ENCODE results near the gene RTN4R.
"Not testable (repeated sequence)": the region's sequence is repeated elsewhere in the genome, so short reads cannot be mapped to it uniquely, and the experiment has no call there.

The RTN4R gene

DNA sequence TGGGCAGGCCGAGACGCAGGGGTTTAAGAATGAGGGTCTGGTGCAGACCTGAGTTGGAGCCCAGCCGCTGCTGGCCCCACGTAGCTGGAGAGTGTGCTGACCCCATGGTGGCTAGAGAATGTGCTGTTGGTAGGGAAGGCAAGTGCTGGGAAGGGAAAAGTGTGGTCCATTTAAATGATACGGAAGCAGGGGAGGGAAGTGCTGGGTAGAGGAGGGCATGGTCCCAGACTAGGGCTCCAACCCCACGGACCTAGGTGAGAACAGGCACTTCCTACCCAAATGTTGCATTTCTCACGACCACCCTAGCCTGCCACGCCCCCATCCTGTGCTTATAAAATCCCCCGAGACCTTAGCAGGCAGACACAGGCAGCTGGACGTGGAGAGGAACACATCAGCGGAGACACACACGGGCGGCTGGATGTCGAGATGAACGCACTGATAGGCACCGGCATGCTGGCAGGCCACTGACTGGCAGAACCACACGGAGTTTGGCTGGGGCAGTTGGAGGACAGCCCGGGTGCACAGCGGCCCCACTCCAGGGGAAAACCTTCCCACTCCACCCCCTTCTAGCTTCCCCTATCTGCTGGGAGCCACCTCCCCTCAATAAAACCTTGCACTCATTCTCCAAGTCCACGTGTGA, 18.8 kb upstream of the RTN4R start:
- not testable (repeated sequence) for DNase-seq (ENCODE audit: low read depth)

DNA sequence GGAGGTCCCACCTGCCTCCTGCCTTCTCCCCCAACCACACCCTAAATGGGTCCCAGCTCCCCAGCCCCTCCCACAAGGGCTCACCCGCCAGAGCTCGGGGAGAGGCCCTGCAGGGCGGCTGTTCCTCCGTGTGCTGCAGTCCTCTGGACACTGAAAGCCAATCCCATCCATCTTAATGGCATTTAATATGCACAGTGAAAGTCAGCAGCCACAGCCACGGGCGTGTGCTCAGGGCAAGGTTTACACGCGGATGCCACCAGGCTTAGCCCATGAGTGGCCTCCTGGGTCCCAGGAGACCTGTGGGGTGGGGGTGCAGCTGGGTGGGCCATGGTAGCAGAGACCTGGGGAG, 18.2 kb upstream of the RTN4R start:
- not testable (repeated sequence) for DNase-seq (ENCODE audit: low read depth)

DNA sequence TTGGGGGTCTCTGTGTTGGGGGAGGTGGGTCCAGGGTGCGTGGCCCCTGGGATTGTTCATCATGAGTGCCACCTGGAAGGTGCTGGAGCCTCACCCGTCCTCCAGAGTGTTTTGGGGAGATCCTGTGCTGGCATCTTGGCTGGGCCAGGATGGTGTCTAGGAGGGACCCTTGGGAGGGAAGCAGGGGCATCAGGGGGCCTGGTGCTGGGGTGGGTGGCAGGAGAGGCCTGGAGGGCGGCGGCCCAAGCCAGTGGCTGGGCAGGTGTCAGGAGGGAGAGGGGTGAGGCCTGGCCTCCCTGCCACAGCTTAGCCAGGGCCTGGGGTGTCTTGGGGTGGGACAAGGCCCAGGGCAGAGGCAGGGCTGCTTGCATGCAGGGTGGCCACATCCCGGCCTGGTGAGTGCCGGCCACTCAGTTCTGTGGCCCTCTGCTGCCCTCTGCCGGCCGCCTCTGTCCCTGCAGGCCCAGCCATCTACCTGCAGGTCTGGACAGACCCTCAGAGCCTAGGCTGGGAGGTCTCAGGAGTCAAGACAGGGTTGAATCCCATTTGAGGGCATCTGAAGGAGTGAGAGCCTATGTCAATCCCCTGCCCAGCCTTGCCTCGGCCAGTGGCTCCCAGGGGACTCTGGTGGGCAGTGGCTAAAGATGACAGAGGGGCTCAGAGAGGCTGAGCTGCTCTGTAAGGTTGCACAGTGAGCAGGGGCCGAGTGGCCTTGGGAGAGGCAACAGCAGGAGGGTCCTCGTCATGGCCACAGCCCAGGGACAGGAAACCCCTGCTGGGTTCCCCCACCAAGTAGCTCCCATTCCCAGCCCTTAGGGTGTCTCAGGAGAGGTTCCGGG, 17.6 kb upstream of the RTN4R start:
- not testable (repeated sequence) for DNase-seq (ENCODE audit: low read depth)

DNA sequence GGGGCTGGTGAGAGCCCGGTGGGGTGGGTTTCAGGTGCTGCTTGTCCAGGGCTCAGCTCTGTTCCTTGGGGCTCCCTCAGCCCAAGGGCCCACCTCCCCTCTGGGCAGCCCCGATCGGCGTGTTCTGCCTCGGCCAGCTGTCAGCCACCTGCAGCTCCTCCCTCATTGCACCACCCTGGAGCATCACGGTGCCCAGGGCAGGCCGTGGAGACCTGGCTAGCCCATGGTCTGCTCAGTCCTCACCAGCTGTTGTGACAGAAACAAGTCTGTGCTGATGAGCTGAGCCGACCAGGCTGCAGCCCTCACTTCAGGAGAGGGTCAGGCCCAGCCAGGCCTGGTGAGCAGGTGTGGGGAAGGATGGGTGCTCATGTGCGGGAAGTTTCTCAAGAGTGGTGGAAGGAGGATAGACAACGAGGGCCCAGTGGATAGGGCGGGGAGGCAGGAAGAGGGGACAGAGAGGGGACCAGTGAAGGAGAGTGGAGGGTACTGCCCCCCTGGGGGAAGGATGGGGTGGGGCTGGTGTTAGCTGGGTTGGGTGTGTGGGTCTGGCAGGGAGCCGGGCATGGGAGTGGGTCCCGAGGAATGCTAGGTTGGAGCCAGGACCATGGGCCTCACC, 16.5 kb upstream of the RTN4R start:
- DNase-seq (ENCODE audit: low read depth): no peak

DNA sequence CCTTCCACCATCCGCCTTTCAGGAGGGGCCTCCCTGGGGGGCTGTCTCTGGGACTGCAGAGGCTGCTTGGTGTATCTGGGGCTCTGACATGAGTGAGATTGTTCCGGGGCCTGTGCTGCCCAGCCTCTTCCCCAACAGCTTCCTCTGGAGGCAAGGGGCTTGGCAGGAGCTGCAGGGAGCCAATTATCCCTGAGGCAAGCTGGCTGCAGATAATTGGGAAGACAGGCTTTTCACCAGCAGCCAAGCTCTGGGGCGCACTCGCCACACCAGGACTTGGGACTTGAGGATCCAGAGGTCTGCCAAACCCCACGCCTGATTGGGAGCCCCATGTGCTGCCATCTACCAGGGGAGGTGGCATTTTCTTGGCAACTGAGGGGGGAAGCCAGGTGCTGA, 15.6 kb upstream of the RTN4R start:
- no peak for DNase-seq (ENCODE audit: low read depth)

DNA sequence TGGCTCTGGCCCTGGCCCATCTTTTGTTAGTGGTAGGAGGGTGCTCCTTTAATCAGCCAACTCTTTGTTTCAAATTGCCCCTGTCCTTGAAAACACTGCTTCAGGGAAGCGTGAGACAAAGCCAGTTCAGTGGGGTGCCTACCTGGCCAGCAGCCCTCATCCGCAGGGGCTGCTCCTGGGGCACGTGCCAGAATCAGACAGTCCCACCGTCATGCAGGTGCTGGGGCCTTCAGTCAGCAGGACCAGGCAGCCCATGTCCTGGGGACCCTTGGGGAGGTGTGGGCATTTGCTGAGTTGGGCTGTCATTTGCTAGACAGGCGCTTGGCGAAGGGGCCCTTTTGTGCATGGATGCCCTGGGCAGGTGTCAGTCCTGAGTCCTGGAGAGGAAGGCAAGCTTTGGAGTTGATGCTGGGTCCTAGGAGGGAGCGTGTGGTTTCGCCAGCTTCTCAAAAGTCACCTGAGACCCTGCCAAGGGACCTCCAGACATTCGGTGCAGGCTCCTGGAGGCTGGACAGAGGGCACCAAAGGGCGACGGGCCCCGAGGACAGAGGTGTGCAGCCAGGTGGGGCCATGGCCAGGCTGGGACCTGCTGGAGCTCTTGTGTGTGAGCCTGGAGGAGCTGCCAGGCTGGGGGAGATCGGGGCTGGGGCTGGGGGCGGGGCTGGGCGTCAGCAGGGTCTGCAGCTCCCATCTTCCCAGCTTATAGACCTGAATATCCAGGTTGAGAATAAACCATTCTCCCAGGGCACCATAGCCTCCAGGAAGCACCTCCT, 15.0 kb upstream of the RTN4R start:
- no peak for DNase-seq (ENCODE audit: low read depth)

DNA sequence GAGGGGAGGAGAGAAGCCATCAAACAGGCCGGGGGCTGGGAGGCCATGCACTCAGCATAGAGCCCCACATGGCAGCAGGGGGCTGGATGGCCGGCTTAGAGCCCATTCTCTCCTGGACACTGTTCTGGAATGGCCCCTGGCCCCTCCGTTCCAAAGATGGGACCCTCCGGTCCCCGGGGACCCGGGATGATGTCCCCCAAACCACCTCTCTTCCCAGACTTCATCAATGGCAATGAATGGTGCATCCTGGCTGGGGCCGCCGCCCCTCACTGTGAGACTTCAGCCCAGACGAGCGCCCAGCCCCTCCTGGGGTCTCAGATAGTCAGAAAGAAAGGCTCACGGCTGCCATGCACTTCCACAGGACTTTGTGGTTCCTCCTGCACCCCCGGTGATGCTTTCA, 13.8 kb upstream of the RTN4R start:
- DNase-seq (ENCODE audit: low read depth): no peak

DNA sequence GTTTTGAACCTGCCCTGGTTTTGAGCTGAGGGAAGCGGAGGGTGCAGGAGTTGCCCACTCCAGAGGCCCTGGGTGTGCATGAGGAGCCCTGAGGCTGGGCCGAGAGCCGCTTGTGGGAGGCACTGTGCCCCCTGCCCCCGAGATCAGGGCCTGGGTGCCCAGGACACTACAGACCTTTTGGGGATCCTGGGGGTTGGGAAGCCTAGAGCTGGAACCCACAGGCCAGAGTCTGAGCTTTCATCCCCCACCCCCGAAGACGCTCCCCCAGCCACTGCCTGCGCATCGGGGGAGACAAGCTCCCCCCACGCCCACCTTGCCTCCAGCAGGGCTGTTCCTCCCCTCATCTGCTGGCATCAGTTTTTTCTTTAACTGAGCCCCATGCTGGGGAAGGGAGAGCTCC, 13.4 kb upstream of the RTN4R start:
- DNase-seq (ENCODE audit: low read depth): not testable (repeated sequence)

DNA sequence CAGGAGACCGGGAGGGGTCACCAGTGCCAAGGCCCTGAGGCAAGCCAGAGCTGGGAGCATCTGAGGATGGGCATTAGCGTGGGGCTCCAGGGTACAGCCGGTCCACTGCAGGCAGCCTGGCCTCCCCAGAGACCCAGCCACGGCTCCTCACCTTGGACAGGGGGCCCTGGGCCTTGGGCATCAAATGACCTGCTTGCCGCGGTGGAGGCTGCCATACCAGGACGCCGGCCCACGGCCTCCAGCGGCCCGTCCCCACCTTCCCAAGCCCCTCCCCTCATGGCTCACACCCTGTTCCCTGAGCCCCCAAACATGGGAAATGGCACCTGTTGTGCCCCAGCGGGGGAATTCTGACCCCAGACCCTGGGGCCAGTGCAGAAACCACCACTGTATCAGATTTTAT, 12.7 kb upstream of the RTN4R start:
- DNase-seq (ENCODE audit: low read depth): no peak

DNA sequence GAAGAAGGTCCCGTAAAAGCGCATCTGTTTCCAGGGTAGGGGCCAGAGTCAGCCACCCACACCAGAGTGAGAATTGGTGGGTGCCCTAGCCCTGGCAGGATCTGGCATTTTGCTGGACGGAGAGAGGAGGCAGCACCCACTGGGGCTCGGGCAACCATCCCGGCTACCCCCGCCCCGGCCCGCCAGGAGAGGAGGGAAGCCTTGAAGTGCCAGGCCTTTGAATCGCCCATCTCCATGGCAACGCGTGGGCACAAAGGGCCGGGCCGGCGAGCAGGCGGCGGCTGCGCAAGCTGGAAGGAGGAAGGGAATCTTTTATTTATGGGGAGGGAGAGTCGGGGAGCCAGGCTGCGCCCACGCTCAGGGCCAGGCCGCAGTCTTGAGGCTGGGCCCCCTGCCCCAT, 12.0 kb upstream of the RTN4R start:
- not testable (repeated sequence) for DNase-seq (ENCODE audit: low read depth)

DNA sequence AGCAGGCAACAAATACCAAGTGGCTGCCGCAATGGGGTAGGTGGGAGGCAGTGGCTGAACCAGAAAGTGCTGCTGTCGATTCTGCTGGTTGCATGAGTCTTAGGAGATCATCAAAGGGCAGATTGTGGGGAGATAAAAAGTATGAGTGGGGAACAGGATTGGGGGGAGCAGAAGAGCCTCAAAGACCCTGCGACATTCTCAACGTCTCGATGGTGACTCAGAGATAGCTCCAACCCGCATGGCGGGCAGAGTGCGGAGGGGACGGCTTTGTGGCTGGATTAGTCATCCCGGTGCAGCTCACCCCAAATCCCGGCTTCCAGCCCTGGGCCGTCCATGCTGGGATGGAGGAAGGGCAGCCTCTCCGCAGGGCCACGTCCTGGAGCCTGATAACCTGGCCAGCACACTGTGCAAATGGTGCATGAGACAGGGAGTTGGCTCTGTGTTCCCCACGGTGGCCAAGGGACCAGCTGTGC, 11.6 kb upstream of the RTN4R start:
- DNase-seq (ENCODE audit: low read depth): peak; percentile 38

DNA sequence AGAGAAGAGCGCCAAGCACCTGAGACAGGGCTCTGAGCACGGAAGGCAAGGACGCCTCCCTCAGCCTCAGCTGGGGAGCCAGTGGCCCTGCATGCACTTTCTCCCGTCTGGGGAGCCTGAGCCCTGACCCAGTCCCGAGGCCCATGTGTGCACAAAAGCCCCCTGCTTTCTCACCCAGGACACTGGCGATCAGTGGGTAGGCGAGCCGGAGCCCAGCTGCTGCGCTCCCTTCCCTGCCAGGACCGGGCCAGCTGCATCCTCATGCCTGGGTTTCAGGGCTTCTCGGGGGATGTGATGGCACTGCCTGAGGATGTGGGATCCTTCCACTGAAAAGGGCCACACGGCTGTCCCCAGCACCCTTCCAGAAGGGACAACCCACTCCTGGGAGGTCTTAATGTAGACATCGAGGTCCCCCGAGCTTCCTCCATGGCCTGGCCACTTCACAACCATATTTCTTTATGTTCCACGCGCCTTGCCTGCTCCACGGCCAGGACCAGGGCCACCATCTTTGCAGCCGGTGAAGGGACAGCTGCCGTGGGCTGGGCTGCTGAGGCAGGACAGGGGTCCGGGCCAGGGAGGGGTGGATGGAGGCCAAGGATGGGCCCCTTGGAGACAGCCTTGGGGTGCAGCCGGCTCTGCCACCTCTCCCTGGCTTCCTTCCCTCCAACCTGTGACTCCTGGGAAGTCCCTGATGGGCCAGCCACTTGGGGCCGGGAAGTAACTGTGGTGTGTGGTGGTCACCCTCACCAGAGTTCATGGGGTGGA, 10.8 kb upstream of the RTN4R start:
- not testable (repeated sequence) for DNase-seq (ENCODE audit: low read depth)

DNA sequence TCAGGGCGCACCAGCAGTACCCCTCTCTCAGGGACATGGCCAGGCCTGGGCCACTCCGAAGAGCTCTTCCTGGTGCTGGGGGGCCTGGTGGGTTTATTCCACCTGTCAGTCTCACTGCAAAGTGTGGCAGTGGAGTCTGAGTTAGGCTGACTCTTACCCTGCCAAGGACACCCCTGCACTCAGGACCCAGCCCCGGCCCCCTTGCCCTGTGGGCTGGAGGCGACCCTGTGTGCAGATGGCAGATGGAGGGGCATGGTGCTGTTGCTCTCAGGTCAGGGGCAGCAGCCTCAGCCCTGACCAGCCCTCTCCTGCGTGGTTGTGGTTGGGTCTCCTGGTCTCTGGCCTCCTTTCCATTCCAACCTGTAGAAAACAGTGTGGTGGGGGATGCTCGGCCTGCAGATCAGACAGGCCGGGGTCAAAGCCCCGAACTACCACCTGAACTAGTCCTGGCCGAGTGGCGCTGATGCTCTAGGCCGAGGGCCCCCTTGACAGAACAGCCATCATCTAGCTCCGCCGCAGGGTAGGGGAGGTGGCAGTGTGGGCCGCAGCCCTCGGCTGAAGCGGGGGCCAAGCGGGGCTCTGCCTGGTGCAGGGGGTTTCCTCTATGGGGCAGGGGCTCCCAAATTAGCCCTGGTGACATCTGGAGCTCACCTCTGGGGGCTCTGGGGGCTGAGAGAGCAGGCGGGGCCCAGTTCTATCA, 10.0 kb upstream of the RTN4R start:
- DNase-seq (ENCODE audit: low read depth): not testable (repeated sequence)

DNA sequence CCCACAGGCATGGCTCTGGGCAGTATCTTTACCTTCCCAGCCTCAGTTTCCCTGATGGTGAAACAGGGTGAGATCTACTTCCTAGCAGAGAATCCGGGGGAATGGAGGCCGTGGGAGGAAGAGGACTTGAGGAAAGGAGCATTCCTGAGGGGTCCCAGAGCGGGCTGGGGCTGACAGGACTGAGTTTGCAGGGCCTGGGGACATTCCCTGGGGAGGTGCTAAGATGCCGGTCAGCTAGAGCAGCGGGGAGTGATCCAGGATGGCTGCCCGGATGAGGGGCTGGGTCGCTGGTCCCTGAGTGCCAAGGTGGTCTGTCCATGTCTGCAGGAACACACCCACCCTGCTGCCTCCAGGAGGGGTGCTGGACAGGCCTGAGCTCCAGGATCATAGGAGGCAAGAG, 8.3 kb upstream of the RTN4R start:
- DNase-seq (ENCODE audit: low read depth): no peak

DNA sequence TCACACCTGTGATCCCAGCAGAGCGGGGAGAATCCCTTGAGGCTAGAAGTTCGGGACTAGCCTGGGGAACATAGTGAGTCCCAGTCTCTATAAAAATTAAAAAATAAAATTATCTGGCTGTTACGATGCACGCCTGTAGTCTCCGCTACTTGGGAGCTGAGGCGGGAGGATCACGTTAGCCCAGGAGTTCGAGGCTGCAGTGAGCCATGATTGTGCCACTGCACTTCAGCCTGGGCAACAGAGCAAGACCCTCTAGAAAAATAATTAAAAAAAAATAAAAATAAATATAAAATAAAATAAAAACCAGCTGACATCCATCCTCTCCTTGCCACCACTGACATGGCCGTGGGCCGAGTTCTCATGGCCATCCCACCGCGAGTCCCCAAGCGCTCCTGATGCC, 7.7 kb upstream of the RTN4R start:
- no peak for DNase-seq (ENCODE audit: low read depth)

DNA sequence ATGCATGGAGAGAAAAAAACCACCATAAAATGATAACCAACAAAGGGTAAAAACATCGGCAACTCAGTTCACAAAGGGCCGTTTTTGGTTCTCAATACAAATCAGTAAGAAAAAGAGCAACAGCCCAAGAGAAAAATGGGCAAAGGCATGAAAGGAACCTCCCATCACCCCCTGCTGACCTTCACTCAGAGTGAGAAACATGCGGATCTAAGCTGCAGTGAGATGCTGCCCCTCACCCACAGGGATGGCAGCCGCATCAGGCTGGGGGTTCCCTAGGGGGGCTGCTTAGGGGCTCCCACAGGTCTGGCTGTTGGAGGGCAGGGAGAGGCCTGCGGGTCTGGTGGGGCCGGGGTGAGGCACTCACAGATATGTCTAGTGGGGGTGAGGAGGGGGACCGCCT, 7.2 kb upstream of the RTN4R start:
- DNase-seq (ENCODE audit: low read depth): not testable (repeated sequence)

DNA sequence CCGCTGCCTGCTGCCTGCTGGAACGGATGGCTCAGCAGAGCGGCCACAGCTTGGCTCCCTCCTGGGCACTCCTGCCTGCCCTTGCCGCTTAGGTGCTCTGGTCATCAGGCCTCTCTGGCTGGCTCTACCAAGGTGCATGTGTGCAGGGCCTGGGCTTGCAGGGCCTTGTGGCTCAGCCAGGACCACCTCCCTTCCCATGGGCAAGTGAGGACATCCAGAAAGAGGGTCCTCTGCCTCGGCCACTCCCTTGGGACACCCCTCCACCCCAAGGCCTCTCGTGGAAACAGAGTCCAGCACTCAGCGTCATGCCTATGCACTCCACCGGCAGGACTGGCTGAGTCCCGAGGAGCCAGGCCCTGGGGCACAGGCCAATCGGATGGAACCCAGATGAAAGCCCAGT, 6.3 kb upstream of the RTN4R start:
- not testable (repeated sequence) for DNase-seq (ENCODE audit: low read depth)

DNA sequence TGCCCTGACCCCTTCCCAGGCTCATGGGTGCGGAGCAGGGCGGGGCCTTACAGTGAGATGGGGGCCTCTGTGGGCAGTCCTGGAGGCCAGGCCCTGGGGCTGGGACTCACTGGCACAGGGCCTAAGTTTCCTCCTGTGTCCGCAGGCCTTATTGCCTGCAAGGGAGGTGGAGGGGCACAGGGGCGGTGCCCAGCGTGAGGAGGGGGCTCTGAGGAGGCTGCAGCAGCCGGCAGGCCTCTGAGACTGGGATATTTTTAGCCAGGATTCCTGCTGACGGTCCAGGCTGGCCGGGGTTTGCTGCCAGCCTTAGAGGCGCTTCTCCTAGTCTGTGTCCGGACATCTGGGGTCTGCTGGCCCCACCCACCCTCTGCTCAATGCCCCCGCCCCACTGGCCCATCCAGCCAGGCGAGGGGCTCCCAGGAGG, 5.7 kb upstream of the RTN4R start:
- DNase-seq (ENCODE audit: low read depth): no peak

DNA sequence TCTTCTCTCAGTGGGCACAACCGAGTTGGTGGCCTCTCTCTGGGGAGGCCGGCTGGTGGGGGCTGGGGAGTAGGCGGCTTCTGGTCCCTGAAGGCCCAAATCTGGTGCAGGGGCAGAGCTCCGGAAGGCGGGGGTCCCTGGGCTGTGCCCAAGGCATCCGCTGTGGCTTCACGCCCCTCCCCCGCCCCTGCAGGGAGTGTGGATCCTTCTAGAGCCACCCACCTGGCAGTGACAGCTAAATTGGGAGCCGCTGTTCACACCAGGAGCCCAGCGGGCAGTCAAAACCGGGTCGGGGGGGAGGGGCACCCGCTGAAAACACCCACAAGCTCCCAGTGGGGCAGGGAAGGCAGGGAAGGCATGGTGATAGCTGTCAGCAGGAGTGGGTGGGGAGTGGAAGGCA, 4.6 kb upstream of the RTN4R start:
- no peak for DNase-seq (ENCODE audit: low read depth)

DNA sequence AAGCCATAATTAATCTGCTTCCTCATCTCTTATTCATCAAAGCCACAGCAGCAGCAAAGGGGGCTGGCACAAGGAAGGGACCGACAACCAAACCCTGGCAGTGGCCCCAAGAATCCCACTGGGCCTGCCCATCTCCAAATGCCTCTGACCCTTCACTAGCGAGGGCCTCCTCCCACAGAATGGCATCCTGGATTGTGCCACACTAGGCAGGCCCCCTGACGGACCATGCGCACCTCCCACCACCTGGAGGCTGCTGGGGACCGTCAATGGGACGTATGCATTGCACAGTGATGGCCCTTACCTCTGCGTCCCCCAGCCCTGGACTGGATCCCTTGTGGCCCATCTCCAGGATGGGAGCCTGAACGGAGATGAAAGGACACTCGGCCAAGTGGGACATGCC, 4.1 kb upstream of the RTN4R start:
- DNase-seq (ENCODE audit: low read depth): no peak

Data from HS-27A (cell line).